Skeletal muscle cell (primary cell): ENCODE measurements around the gene WNT1.
A peak's percentile ranks its signal among the peaks of the same experiment; 100 is the strongest.

ENCODE experiments used
- DNase-seq: peaks from one replicate; pipeline ENCODE4 v3.0.0-alpha.2; 2010; ENCODE audit warnings: low read depth
- H3K4me3 ChIP-seq: 2 replicates; pipeline ENCODE4 v1.5.1; 2011; ENCODE audit warnings: low read depth, mild to moderate bottlenecking, control low read depth, low read length, moderate library complexity

The WNT1 gene

GRCh38 chr12:48978291-48978740 lies at the start of gene WNT1:
Gene WNT1, plus strand, starts transcription at chr12:48978322. Its CDS starts 329 bp downstream, at chr12:48978651.
- no peak for DNase-seq

GRCh38 chr12:48929551-48929950 lies 48.6 kb upstream of the WNT1 start:
- no peak for DNase-seq
- H3K4me3 ChIP-seq, result no peak overlapping the region

More at GRCh38 chr12:48978291-48978740, at the start of gene WNT1:
- H3K4me3 ChIP-seq, result no peak within 1 kb of the TSS

GRCh38 chr12:48930475-48930874 lies 47.6 kb upstream of the WNT1 start:
- DNase-seq, result no peak

GRCh38 chr12:48932878-48933277 lies 45.2 kb upstream of the WNT1 start:
- no peak for DNase-seq
- no peak overlapping the region for H3K4me3 ChIP-seq

More at GRCh38 chr12:48930475-48930874, 47.6 kb upstream of the WNT1 start:
- H3K4me3 ChIP-seq, result no peak overlapping the region

- DNase-seq, result no peak
- H3K4me3 ChIP-seq, result no peak overlapping the region
Observed at GRCh38 chr12:48933664-48934311, 44.3 kb upstream of the WNT1 start.

- no peak overlapping the region for H3K4me3 ChIP-seq
- DNase-seq, result no peak
Observed at GRCh38 chr12:48934312-48934706, 43.8 kb upstream of the WNT1 start.

- no peak for DNase-seq
- H3K4me3 ChIP-seq, result no peak overlapping the region
Observed at GRCh38 chr12:48936379-48936979, 41.6 kb upstream of the WNT1 start.

- DNase-seq, result no peak
- no peak overlapping the region for H3K4me3 ChIP-seq
Observed at GRCh38 chr12:48937170-48937569, 41.0 kb upstream of the WNT1 start.

GRCh38 chr12:48938805-48939204 lies 39.3 kb upstream of the WNT1 start:
- H3K4me3 ChIP-seq, result no peak overlapping the region
- no peak for DNase-seq

- H3K4me3 ChIP-seq, result no peak overlapping the region
- DNase-seq, result no peak
Observed at GRCh38 chr12:48940181-48940580, 37.9 kb upstream of the WNT1 start.

- H3K4me3 ChIP-seq, result no peak overlapping the region
- DNase-seq, result no peak
Observed at GRCh38 chr12:48943221-48943620, 34.9 kb upstream of the WNT1 start.

- no peak overlapping the region for H3K4me3 ChIP-seq
- DNase-seq, result no peak
Observed at GRCh38 chr12:48946205-48946604, 31.9 kb upstream of the WNT1 start.

- no peak for DNase-seq
- no peak overlapping the region for H3K4me3 ChIP-seq
Observed at GRCh38 chr12:48946943-48947342, 31.2 kb upstream of the WNT1 start.

- no peak overlapping the region for H3K4me3 ChIP-seq
- no peak for DNase-seq
Observed at GRCh38 chr12:48947727-48948126, 30.4 kb upstream of the WNT1 start.

- no peak for DNase-seq
- H3K4me3 ChIP-seq, result no peak overlapping the region
Observed at GRCh38 chr12:48952691-48953090, 25.4 kb upstream of the WNT1 start.

- no peak overlapping the region for H3K4me3 ChIP-seq
- no peak for DNase-seq
Observed at GRCh38 chr12:48954061-48954460, 24.1 kb upstream of the WNT1 start.

GRCh38 chr12:48954841-48955501 lies 23.2 kb upstream of the WNT1 start:
- no peak overlapping the region for H3K4me3 ChIP-seq
- no peak for DNase-seq

GRCh38 chr12:48956279-48957140 lies 21.6 kb upstream of the WNT1 start:
- peak; percentile 93 for DNase-seq
- H3K4me3 ChIP-seq, result peak overlapping the region; percentile 95

GRCh38 chr12:48957141-48958048 lies 20.7 kb upstream of the WNT1 start, which contains the start of gene ARF3:
Gene ARF3, minus strand, starts transcription at chr12:48957487. Its CDS starts 16,392 bp downstream, at chr12:48941095.
- peak within 1 kb of the TSS; percentile 95 for H3K4me3 ChIP-seq
- DNase-seq, result peak; percentile 70
